ENCODE results near the gene CRB3. TPM values are rescaled to one million over a fixed set of nuclear protein-coding genes. Genes with fewer than 3 reads are reported as not detected.

The CRB3 gene
- total and polyA plus RNA-seq, 9 of the 15 experiments (the other 6 are each of a cell fraction or from before 2014, with no cell fraction given) = 0.49 TPM; not detected in 8

DNA sequence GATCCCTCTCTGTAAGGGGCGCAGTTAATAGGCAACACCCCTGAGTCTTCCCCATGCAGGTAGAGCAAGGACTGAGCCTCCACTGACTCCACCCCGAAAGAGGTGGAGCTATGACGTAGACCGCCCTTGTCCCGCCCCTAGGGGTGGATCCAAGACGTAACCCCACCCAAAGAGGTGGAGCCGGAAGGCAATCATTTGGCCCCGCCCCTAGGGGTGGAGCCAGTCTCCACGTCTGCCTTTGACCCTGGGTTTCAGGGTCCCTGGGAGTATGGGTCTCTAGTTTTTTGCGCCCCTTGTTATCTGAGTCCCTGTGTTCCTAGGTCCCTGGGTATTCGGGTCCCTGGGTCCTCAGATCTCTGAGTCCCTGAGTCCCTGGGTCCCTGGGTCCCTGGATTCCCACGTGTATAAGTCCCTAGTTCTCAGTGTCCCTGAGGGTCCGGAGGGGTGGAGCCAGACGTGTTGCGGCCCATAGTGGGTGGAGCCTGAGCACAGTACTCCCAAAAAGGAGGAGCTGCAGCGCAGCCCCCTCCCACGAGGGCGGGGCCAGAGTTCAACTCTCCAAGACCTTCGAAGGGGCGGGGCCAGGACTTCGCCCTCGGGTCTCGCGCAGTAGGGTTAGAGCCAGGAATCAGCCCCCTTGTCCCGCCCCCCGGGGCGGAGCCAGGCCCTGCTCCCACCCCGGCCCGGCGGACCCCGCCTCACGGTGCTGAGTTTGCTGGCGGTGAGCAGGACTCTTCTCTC is 12.3 kb downstream of the CRB3 start (continued):
- TF ChIP-seq CREB1 (IDR thresholded peaks at IDR 0.05) (no peak), CREB1 (CRISPR knock-in tag; IDR thresholded peaks at IDR 0.05) (peak; percentile 64), PHF8 (IDR thresholded peaks at IDR 0.05; ENCODE audit: borderline replicate concordance, low read length) (no peak), BMI1 (IDR thresholded peaks at IDR 0.05; ENCODE audit: low read length) (no peak), SREBF2 (CRISPR knock-in tag; IDR thresholded peaks at IDR 0.05) (no peak), TEAD2 (tag; IDR thresholded peaks at IDR 0.05) (no peak), ETS2 (tag; IDR thresholded peaks at IDR 0.05; ENCODE audit: borderline replicate concordance, poor library complexity, severe bottlenecking) (no peak), DMBX1 (CRISPR knock-in tag; IDR thresholded peaks at IDR 0.05; ENCODE audit: borderline replicate concordance) (no peak), HNRNPH1 (optimal IDR thresholded peaks at IDR 0.05; ENCODE audit: low read depth, low read length) (no peak), HDAC8 (tag; IDR thresholded peaks at IDR 0.05) (no peak), CSDE1 (IDR thresholded peaks at IDR 0.05) (no peak), ELF1 (tag; IDR thresholded peaks at IDR 0.05) (no peak), ILK (tag; IDR thresholded peaks at IDR 0.05; ENCODE audit: borderline replicate concordance, low read depth) (no peak), HEY1 (CRISPR knock-in tag; IDR thresholded peaks at IDR 0.05; ENCODE audit: borderline replicate concordance) (no peak), FIP1L1 (IDR thresholded peaks at IDR 0.05; ENCODE audit: low read depth, low read length, poor library complexity, severe bottlenecking) (peak; percentile 36), OTX1 (CRISPR knock-in tag; IDR thresholded peaks at IDR 0.05) (no peak), ESRRB (CRISPR knock-in tag; IDR thresholded peaks at IDR 0.05; ENCODE audit: borderline replicate concordance) (no peak), YY1 (IDR thresholded peaks at IDR 0.05; ENCODE audit: borderline replicate concordance in 1 of 3, control insufficient read depth in 1 of 3, extremely low read depth in 1 of 3, insufficient read depth in 3 of 3, insufficient read length in 1 of 3, insufficient replicate concordance in 2 of 3, low read depth in 1 of 3, low read length in 2 of 3) (no peak), ZNF316 (IDR thresholded peaks at IDR 0.05) (no peak), CREM (IDR thresholded peaks at IDR 0.05; ENCODE audit: low read depth) (peak; percentile 76)
- TF ChIP-seq, protein P1, sequence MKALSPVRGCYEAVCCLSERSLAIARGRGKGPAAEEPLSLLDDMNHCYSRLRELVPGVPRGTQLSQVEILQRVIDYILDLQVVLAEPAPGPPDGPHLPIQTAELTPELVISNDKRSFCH (CRISPR knock-in tag; IDR thresholded peaks at IDR 0.05) = no peak
- TF ChIP-seq, protein P1 (tag; IDR thresholded peaks at IDR 0.05) = no peak
- TF ChIP-seq, protein P2, sequence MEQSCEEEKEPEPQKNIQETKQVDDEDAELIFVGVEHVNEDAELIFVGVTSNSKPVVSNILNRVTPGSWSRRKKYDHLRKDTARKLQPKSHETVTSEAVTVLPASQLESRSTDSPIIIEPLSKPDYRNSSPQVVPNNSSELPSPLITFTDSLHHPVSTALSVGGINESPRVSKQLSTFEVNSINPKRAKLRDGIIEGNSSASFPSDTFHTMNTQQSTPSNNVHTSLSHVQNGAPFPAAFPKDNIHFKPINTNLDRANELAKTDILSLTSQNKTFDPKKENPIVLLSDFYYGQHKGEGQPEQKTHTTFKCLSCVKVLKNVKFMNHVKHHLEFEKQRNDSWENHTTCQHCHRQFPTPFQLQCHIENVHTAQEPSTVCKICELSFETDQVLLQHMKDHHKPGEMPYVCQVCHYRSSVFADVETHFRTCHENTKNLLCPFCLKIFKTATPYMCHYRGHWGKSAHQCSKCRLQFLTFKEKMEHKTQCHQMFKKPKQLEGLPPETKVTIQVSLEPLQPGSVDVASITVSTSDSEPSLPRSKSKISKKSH (CRISPR knock-in tag; IDR thresholded peaks at IDR 0.05) = no peak
- TF ChIP-seq, protein P3, sequence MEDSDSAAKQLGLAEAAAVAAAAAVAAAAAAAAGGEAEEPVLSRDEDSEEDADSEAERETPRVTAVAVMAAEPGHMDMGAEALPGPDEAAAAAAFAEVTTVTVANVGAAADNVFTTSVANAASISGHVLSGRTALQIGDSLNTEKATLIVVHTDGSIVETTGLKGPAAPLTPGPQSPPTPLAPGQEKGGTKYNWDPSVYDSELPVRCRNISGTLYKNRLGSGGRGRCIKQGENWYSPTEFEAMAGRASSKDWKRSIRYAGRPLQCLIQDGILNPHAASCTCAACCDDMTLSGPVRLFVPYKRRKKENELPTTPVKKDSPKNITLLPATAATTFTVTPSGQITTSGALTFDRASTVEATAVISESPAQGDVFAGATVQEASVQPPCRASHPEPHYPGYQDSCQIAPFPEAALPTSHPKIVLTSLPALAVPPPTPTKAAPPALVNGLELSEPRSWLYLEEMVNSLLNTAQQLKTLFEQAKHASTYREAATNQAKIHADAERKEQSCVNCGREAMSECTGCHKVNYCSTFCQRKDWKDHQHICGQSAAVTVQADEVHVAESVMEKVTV (CRISPR knock-in tag; IDR thresholded peaks at IDR 0.05) = no peak
- TF ChIP-seq, protein P4, sequence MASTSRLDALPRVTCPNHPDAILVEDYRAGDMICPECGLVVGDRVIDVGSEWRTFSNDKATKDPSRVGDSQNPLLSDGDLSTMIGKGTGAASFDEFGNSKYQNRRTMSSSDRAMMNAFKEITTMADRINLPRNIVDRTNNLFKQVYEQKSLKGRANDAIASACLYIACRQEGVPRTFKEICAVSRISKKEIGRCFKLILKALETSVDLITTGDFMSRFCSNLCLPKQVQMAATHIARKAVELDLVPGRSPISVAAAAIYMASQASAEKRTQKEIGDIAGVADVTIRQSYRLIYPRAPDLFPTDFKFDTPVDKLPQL (IDR thresholded peaks at IDR 0.05; ENCODE audit: extremely low read depth, insufficient read length) = no peak

Measured in K562 (cell line).